Measurements from ENCODE around the gene SSH3. TPM values are rescaled to one million over a fixed set of nuclear protein-coding genes. Genes with fewer than 3 reads are reported as not detected.

SSH3 gene
- total RNA-seq, 2 experiments from 2014 or later: 5.9 to 9.9 TPM

Other genes with a start within 250 kb of the SSH3 start
- gene RHOD, start 246.7 kb upstream of the SSH3 start, total RNA-seq: under 1 TPM in 1 of 2 experiments, not detected in 1; 0.62 TPM
- 100 to 1,000 TPM; 412 to 431 TPM for gene KDM2A, start 184.3 kb upstream of the SSH3 start, total RNA-seq
- gene GRK2, start 37.1 kb upstream of the SSH3 start, total RNA-seq: 100 to 1,000 TPM; 356 to 371 TPM
- gene ANKRD13D, start 14.2 kb upstream of the SSH3 start, total RNA-seq: 100 to 1,000 TPM; 152 TPM
- 10 to 100 TPM; 32.4 to 41.9 TPM for gene POLD4, start 50.0 kb downstream of the SSH3 start, total RNA-seq
- 1 to 10 TPM; 7.1 to 7.8 TPM for gene CLCF1, start 70.1 kb downstream of the SSH3 start, total RNA-seq
- gene RAD9A, start 88.5 kb downstream of the SSH3 start, total RNA-seq: 10 to 100 TPM; 13.7 to 14.1 TPM
- 10 to 100 TPM; 40.5 to 42.2 TPM for gene PPP1CA, start 98.3 kb downstream of the SSH3 start, total RNA-seq
- gene TBC1D10C, start 100.6 kb downstream of the SSH3 start, total RNA-seq: 100 to 1,000 TPM; 197 to 201 TPM
- gene CARNS1, start 112.1 kb downstream of the SSH3 start, total RNA-seq: 10 to 100 TPM; 11.2 to 12.1 TPM
- 10 to 100 TPM; 71.8 to 76.2 TPM for gene RPS6KB2, start 125.0 kb downstream of the SSH3 start, total RNA-seq
- gene PTPRCAP, start 134.2 kb downstream of the SSH3 start, total RNA-seq: 100 to 1,000 TPM; 138 to 144 TPM
- gene CORO1B, start 139.9 kb downstream of the SSH3 start, total RNA-seq: 1 to 10 TPM; 7.5 to 9.3 TPM
- not detected for gene GPR152, start 149.2 kb downstream of the SSH3 start, total RNA-seq
- 1 to 10 TPM; 5.0 to 5.2 TPM for gene CABP4, start 151.8 kb downstream of the SSH3 start, total RNA-seq
- gene TMEM134, start 165.7 kb downstream of the SSH3 start, total RNA-seq: 10 to 100 TPM; 41.2 to 48.5 TPM
- gene AIP, start 179.5 kb downstream of the SSH3 start, total RNA-seq: 100 to 1,000 TPM; 109 to 111 TPM
- gene PITPNM1, start 201.8 kb downstream of the SSH3 start, total RNA-seq: 100 to 1,000 TPM in 1 of 2 experiments, 10 to 100 TPM in 1; 92.7 to 103 TPM
- 10 to 100 TPM; 19.4 to 24.4 TPM for gene CDK2AP2, start 204.6 kb downstream of the SSH3 start, total RNA-seq
- not detected for gene CABP2, start 219.9 kb downstream of the SSH3 start, total RNA-seq